ENCODE measurements around the gene BIRC2. TPM values are rescaled to one million over a fixed set of nuclear protein-coding genes. Genes with fewer than 3 reads are reported as not detected.

Gene BIRC2
- total RNA-seq, 2 donors from 2014 or later, result 48.7 to 92.9 TPM

DNA sequence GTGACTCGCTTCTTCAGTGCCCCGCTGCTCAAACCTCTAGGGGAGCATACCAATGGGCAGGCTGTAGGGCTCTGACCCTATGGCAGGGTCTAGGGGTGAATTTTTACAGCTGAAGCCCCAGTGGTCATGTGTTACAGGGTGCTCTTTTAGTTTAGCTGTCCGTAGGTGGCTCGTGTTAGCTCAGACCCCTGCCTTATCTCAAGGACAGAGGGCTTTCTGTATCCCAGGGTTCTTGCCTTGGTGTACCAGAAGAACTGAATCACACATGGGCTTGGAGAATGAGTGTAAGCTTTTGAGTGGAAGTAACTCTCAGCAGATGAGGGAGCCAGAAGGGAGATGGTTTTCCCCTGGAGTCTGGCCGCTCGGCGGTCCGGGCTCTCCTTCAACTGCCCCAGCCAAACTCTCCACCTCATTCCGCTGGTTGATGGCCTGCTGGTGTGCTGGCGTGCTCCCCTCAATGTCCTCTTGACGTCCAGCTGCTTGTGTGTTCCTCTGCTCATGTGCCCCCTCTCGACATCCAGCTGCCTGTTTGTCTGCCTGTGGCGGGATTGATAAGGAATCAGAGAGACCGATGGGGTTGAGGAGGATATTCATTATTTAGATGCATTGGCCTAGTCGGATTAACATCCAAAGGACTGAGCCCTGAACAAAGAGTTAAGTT is 37.5 kb downstream of the BIRC2 start:
- Histone ChIP-seq H3K27me3 (replicated peaks; ENCODE audit: insufficient read depth) (no peaks in the 10 kb centered on the region), H3K27ac (no peak overlapping the region), H3K4me3 (no peak overlapping the region), H3K36me3 (peaks cover 26% of the 10 kb centered on the region), H3K4me1 (ENCODE audit: control insufficient read depth in 1 of 2, low read depth in 2 of 2) (no peaks in the 10 kb centered on the region), H3K9me3 (no peaks in the 10 kb centered on the region)
- ATAC-seq (ENCODE audit: insufficient number of reproducible peaks, low FRiP score, low read depth), result no peak
- DNase-seq (ENCODE audit: low spot score), result no peak
- TF ChIP-seq, protein P1, sequence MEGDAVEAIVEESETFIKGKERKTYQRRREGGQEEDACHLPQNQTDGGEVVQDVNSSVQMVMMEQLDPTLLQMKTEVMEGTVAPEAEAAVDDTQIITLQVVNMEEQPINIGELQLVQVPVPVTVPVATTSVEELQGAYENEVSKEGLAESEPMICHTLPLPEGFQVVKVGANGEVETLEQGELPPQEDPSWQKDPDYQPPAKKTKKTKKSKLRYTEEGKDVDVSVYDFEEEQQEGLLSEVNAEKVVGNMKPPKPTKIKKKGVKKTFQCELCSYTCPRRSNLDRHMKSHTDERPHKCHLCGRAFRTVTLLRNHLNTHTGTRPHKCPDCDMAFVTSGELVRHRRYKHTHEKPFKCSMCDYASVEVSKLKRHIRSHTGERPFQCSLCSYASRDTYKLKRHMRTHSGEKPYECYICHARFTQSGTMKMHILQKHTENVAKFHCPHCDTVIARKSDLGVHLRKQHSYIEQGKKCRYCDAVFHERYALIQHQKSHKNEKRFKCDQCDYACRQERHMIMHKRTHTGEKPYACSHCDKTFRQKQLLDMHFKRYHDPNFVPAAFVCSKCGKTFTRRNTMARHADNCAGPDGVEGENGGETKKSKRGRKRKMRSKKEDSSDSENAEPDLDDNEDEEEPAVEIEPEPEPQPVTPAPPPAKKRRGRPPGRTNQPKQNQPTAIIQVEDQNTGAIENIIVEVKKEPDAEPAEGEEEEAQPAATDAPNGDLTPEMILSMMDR (IDR thresholded peaks at IDR 0.05), result no peak

DNA sequence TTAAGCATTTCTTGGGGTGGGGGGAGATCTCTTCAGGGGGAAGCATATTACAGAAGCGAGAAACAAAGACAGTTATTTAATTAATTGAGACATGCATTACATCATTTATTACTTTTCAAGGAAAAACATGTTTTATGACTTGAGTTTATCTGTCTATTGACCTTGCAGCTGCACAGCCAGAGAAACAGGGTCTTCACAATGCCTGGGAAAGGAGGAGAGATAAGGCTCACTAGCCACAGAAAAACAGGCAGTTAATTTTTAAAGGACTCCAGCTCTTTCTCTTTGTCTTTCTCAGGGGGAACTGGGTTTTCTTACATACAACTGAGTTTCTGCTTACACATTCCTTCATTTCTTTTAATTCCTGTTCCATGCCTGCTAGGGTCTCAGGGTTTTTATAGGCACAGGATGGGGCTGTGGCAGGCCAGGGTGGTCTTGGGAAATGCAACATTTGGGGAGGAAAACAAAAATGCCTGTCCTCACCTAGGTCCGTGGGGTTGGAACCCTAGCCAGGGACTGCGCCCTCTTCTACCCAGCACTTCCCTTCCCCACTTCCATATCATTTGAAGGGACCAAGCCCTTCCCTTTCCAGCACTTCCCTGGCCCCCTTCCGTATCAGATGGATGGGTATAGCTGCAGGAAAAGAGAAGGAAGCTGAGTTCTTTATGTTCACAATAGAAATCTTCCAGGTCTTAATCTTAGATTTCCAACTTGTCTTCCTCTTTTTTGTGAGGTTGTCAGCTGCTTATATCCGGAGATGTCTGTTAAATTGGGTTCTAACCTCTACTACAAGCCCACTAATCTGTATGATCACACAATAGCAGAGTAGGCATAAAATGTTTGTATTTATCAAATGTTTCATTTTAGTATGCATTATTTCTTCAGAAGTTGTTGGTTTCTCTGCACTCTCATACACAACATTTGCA is 38.3 kb downstream of the BIRC2 start:
- no peak overlapping the region for H3K27ac ChIP-seq
- TF ChIP-seq, protein P1 (IDR thresholded peaks at IDR 0.05), result no peak

DNA sequence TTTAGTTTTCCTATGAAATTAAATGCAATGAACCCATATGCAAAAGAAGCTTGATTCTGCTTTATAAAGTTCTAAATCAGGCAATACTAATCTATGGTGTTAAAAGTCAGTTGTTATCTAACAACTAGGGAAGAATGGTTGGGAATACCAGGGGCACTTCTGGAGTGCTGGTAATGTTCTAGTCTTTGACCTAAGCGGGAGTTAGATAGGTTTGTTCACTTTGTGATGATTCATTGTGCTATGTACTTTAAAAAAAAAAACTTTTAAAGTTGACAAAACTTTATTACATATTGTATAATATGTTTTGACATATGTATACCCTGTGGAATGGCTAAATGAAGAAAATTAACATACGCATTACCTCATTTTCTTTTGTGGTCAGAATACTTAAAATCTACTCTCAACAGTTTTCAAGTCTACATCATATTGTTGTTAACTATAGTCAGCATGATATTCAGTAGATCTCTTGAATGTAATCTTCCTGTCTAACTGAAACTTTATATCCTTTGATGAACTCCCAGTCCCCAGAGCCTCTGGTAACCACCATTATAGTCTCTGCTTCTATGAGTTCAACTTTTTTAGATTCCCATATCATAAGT is 39.2 kb downstream of the BIRC2 start:
- Histone ChIP-seq H3K36me3 (peaks cover 13% of the 10 kb centered on the region), H3K9me3 (no peaks in the 10 kb centered on the region)
- TF ChIP-seq, protein P1 (IDR thresholded peaks at IDR 0.05), result no peak

More for the DNA sequence above, 38.3 kb downstream of the BIRC2 start:
- no peak for DNase-seq (ENCODE audit: low spot score)
- H3K27me3 ChIP-seq (replicated peaks; ENCODE audit: insufficient read depth), result no peaks in the 10 kb centered on the region
- H3K4me1 ChIP-seq (ENCODE audit: control insufficient read depth in 1 of 2, low read depth in 2 of 2), result no peaks in the 10 kb centered on the region
- no peaks in the 10 kb centered on the region for H3K9me3 ChIP-seq
- no peak for ATAC-seq (ENCODE audit: insufficient number of reproducible peaks, low FRiP score, low read depth)
- peaks cover 19% of the 10 kb centered on the region for H3K36me3 ChIP-seq
- H3K4me3 ChIP-seq, result no peak overlapping the region

DNA sequence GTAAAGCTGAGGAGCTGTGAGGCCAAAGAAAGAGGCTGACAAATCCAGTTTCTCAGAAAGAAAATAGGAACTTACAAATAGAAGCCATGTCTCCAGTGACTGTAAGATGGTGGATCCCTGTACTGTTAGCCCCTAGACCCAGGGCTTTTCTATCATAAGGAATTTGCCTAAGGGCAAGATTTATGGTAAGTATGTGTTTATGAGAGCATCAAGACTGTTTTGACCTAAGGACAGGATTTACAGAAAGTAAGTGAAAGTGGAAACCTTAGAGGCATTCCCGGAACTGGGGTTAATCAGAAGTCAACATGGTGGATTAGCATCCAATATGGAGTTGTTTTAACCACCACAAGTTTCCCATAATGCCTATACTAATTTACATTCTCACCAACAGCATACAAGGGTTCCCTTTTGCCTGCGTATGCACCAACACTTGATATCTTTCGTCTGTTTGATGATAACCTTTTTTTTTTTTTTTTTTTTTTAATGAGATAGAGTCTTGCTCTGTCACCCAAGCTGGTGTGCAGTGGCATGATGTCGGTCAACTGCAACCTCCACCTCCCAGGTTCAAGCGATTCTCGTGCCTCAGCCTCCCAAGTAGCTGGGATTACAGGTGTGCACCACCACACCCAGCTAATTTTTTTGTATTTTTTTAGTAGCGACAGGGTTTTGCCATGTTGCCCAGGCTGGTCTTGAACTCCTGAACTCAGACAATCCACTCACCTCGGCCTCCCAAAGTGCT is 40.2 kb downstream of the BIRC2 start:
- ATAC-seq (ENCODE audit: insufficient number of reproducible peaks, low FRiP score, low read depth), result no peak
- H3K36me3 ChIP-seq, result peaks cover 16% of the 10 kb centered on the region

More for the DNA sequence above, 39.2 kb downstream of the BIRC2 start:
- Histone ChIP-seq H3K4me3 (no peak overlapping the region), H3K27ac (no peak overlapping the region), H3K27me3 (replicated peaks; ENCODE audit: insufficient read depth) (no peaks in the 10 kb centered on the region), H3K4me1 (ENCODE audit: control insufficient read depth in 1 of 2, low read depth in 2 of 2) (no peaks in the 10 kb centered on the region)
- no peak for DNase-seq (ENCODE audit: low spot score)
- no peak for ATAC-seq (ENCODE audit: insufficient number of reproducible peaks, low FRiP score, low read depth)

More for the DNA sequence above, 40.2 kb downstream of the BIRC2 start:
- DNase-seq (ENCODE audit: low spot score), result no peak
- H3K27ac ChIP-seq, result no peak overlapping the region
- H3K9me3 ChIP-seq, result no peaks in the 10 kb centered on the region
- no peaks in the 10 kb centered on the region for H3K27me3 ChIP-seq (replicated peaks; ENCODE audit: insufficient read depth)
- TF ChIP-seq, protein P1 (IDR thresholded peaks at IDR 0.05), result no peak
- no peaks in the 10 kb centered on the region for H3K4me1 ChIP-seq (ENCODE audit: control insufficient read depth in 1 of 2, low read depth in 2 of 2)
- H3K4me3 ChIP-seq, result no peak overlapping the region

Data from thoracic aorta (tissue), 2 donors.